Muscle of leg (tissue), 11 donors: ENCODE results near the gene CADM1. TPM values are rescaled to one million over a fixed set of nuclear protein-coding genes. Genes with fewer than 3 reads are reported as not detected.

ENCODE experiments used
- DNase-seq: peaks from one replicate; pipeline ENCODE4 v3.0.0; 2013
- H3K27ac ChIP-seq: one replicate; pipeline ENCODE4 v1.5.1; 2013; ENCODE audit warnings: mild to moderate bottlenecking, low read length, control low read depth
- H3K27me3 ChIP-seq: one replicate; pipeline ENCODE4 v1.6.1; 2013; ENCODE audit warnings: low read length; ENCODE audit not compliant: control insufficient read depth, insufficient read depth
- H3K36me3 ChIP-seq: one replicate; pipeline ENCODE4 v1.6.1; 2013; ENCODE audit warnings: low read length; ENCODE audit not compliant: control insufficient read depth, insufficient read depth
- H3K4me1 ChIP-seq: one replicate; pipeline ENCODE4 v1.6.1; 2013; ENCODE audit warnings: low read length; ENCODE audit not compliant: control insufficient read depth, insufficient read depth
- H3K4me3 ChIP-seq: one replicate; pipeline ENCODE4 v1.5.1; 2013; ENCODE audit warnings: low read length, control low read depth
- H3K9me3 ChIP-seq: replicated peaks from 2 replicates; pipeline ENCODE4 v1.6.1; 2013; ENCODE audit warnings: low read depth, low read length; ENCODE audit not compliant: control insufficient read depth
- WGBS: methylation state at CpG from one replicate; pipeline ENCODE4 v1.1.5; 2013; ENCODE audit warnings: missing lambda C conversion rate; ENCODE audit not compliant: insufficient coverage; 5-methylcytosine and 5-hydroxymethylcytosine counted together
- polyA plus RNA-seq, 8 donors: library from polyadenylated mRNA; unstranded; fragments of 120-200 nt; gene quantifications; one replicate each; pipeline versions ENCODE4 v1.2.1 to v1.2.3, GENCODE V29; 2013; ENCODE audit warnings: inconsistent platforms in 1 of 8, low replicate concordance in 1 of 8; ENCODE audit not compliant: insufficient read length in 8 of 8, insufficient read depth in 1 of 8
- total RNA-seq: library from RNA; stranded (reverse); fragments of 120-200 nt; gene quantifications from one replicate; pipeline ENCODE4 v1.2.4, GENCODE V29; 2013

The CADM1 gene
- total and polyA plus RNA-seq, 9 donors: 16.8 to 39.6 (median 26.8) TPM

- peaks cover 2% of the 10 kb centered on the region for H3K4me1 ChIP-seq
- H3K4me3 ChIP-seq: no peak overlapping the region
- H3K27ac ChIP-seq: peak overlapping the region; percentile 56
- WGBS: no CpG with 5 or more reads among the region's 2 CpGs
- H3K9me3 ChIP-seq: no peaks in the 10 kb centered on the region
- H3K27me3 ChIP-seq: no peaks in the 10 kb centered on the region
- DNase-seq: no peak
- no peaks in the 10 kb centered on the region for H3K36me3 ChIP-seq
Observed at GRCh38 chr11:115221461-115222069, 282.6 kb downstream of the CADM1 start.

- Histone ChIP-seq H3K27me3 (no peaks in the 10 kb centered on the region), H3K9me3 (no peaks in the 10 kb centered on the region), H3K4me3 (no peak overlapping the region), H3K36me3 (no peaks in the 10 kb centered on the region), H3K27ac (peak overlapping the region; percentile 66), H3K4me1 (peaks cover 2% of the 10 kb centered on the region)
- WGBS: no CpG with 5 or more reads among the region's 4 CpGs
- DNase-seq: peak; percentile 61
Observed at GRCh38 chr11:115220911-115221310, 283.3 kb downstream of the CADM1 start.

GRCh38 chr11:115220423-115220822 is 283.8 kb downstream of the CADM1 start:
- WGBS: 71% methylated on average over 2 of the region's 6 CpGs

GRCh38 chr11:115219376-115219775 is 284.8 kb downstream of the CADM1 start:
- H3K27me3 ChIP-seq: no peaks in the 10 kb centered on the region
- 38% methylated on average over 3 of the region's 3 CpGs for WGBS
- H3K4me1 ChIP-seq: peaks cover 2% of the 10 kb centered on the region
- no peaks in the 10 kb centered on the region for H3K9me3 ChIP-seq
- peak overlapping the region; percentile 25 for H3K27ac ChIP-seq
- H3K4me3 ChIP-seq: no peak overlapping the region
- no peak for DNase-seq
- no peaks in the 10 kb centered on the region for H3K36me3 ChIP-seq

More at GRCh38 chr11:115220423-115220822, 283.8 kb downstream of the CADM1 start:
- Histone ChIP-seq H3K36me3 (no peaks in the 10 kb centered on the region), H3K4me1 (peaks cover 2% of the 10 kb centered on the region), H3K27ac (peak overlapping the region; percentile 66), H3K4me3 (no peak overlapping the region), H3K9me3 (no peaks in the 10 kb centered on the region), H3K27me3 (no peaks in the 10 kb centered on the region)
- no peak for DNase-seq

- WGBS: 100% methylated on average over 2 of the region's 8 CpGs
- no peak overlapping the region for H3K27ac ChIP-seq
- no peak overlapping the region for H3K4me3 ChIP-seq
- H3K36me3 ChIP-seq: no peaks in the 10 kb centered on the region
- peaks cover 2% of the 10 kb centered on the region for H3K4me1 ChIP-seq
- no peak for DNase-seq
- H3K9me3 ChIP-seq: no peaks in the 10 kb centered on the region
- H3K27me3 ChIP-seq: no peaks in the 10 kb centered on the region
Observed at GRCh38 chr11:115217726-115218311, 286.4 kb downstream of the CADM1 start.

- Histone ChIP-seq H3K9me3 (no peaks in the 10 kb centered on the region), H3K4me3 (no peak overlapping the region), H3K36me3 (no peaks in the 10 kb centered on the region), H3K27ac (no peak overlapping the region), H3K4me1 (no peaks in the 10 kb centered on the region), H3K27me3 (no peaks in the 10 kb centered on the region)
- WGBS: no CpG with 5 or more reads among the region's 11 CpGs
- DNase-seq: no peak
Observed at GRCh38 chr11:115215694-115216617, 288.3 kb downstream of the CADM1 start.

GRCh38 chr11:115214644-115215234 is 289.5 kb downstream of the CADM1 start:
- Histone ChIP-seq H3K27me3 (no peaks in the 10 kb centered on the region), H3K27ac (no peak overlapping the region), H3K4me1 (no peaks in the 10 kb centered on the region), H3K9me3 (no peaks in the 10 kb centered on the region), H3K4me3 (no peak overlapping the region), H3K36me3 (no peaks in the 10 kb centered on the region)
- 100% methylated on average over 1 of the region's 7 CpGs for WGBS
- no peak for DNase-seq

- H3K27me3 ChIP-seq: no peaks in the 10 kb centered on the region
- H3K4me1 ChIP-seq: no peaks in the 10 kb centered on the region
- no peak overlapping the region for H3K27ac ChIP-seq
- no peak for DNase-seq
- WGBS: 37% methylated on average over 3 of the region's 8 CpGs
- H3K4me3 ChIP-seq: no peak overlapping the region
- no peaks in the 10 kb centered on the region for H3K9me3 ChIP-seq
- no peaks in the 10 kb centered on the region for H3K36me3 ChIP-seq
Observed at GRCh38 chr11:115213007-115213406, 291.2 kb downstream of the CADM1 start.

GRCh38 chr11:115208808-115209259 is 295.4 kb downstream of the CADM1 start:
- Histone ChIP-seq H3K4me3 (no peak overlapping the region), H3K4me1 (no peaks in the 10 kb centered on the region), H3K27me3 (no peaks in the 10 kb centered on the region), H3K27ac (no peak overlapping the region), H3K9me3 (no peaks in the 10 kb centered on the region), H3K36me3 (no peaks in the 10 kb centered on the region)
- 87% methylated on average over 2 of the region's 3 CpGs for WGBS
- no peak for DNase-seq

GRCh38 chr11:115207916-115208315 is 296.3 kb downstream of the CADM1 start:
- Histone ChIP-seq H3K9me3 (no peaks in the 10 kb centered on the region), H3K27me3 (no peaks in the 10 kb centered on the region), H3K4me1 (no peaks in the 10 kb centered on the region), H3K4me3 (no peak overlapping the region), H3K27ac (no peak overlapping the region), H3K36me3 (no peaks in the 10 kb centered on the region)
- no CpG with 5 or more reads among the region's 1 CpG for WGBS
- DNase-seq: no peak
